AG10803 (cell line): ENCODE measurements around the gene COA1.

ENCODE experiments used
- DNase-seq: peaks from one replicate; pipeline ENCODE4 v3.0.0; 2010; ENCODE audit warnings: low read depth
- H3K4me3 ChIP-seq: 2 replicates; pipeline ENCODE4 v1.5.1; 2011; ENCODE audit warnings: mild to moderate bottlenecking, low read length, control low read depth
- CTCF ChIP-seq: conservative IDR thresholded peaks from 2 replicates; pipeline ENCODE4 v1.5.1; 2011; ENCODE audit warnings: mild to moderate bottlenecking, low read length, control low read depth, inconsistent platforms

COA1 gene

GRCh38 chr7:43658718-43659548 lies 70.4 kb downstream of the COA1 start:
- DNase-seq = peak; percentile 94
- H3K4me3 ChIP-seq = no peak overlapping the region
- no peak for TF ChIP-seq CTCF

GRCh38 chr7:43656997-43657396 lies 72.3 kb downstream of the COA1 start:
- TF ChIP-seq CTCF = no peak
- no peak for DNase-seq
- H3K4me3 ChIP-seq = no peak overlapping the region

DNA sequence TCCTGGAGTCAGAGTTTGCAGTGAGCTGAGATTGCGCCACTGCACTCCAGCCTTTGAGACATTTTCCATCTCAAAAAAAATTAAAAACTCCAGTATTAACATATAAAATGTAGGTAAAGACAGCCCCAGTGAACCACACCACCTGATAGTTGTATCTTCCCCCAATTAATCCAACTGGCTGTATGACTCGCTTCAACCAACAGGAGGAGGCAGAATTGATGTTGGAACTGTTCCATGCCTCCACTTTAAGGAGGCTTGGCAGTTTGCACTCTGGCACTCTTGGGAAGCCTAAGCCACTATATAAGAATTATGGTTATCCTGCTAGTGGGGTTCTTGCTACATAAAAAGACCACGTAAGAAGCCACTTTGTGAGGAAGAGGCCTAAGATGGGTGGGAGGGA lies 73.7 kb downstream of the COA1 start:
- H3K4me3 ChIP-seq = no peak overlapping the region
- no peak for TF ChIP-seq CTCF
- no peak for DNase-seq

- DNase-seq = peak; percentile 19
- no peak for TF ChIP-seq CTCF
- H3K4me3 ChIP-seq = no peak overlapping the region
Observed at GRCh38 chr7:43653891-43654504, 75.3 kb downstream of the COA1 start.

- no peak for DNase-seq
- H3K4me3 ChIP-seq = no peak overlapping the region
- no peak for TF ChIP-seq CTCF
Observed at GRCh38 chr7:43653466-43653865, 75.9 kb downstream of the COA1 start.

- no peak for TF ChIP-seq CTCF
- H3K4me3 ChIP-seq = no peak overlapping the region
- DNase-seq = no peak
Observed at GRCh38 chr7:43652364-43652763, 77.0 kb downstream of the COA1 start.
